G401.6 (cell line): ENCODE measurements around the gene APOBR.
"Not testable (repeated sequence)": the region's sequence is repeated elsewhere in the genome, so short reads cannot be mapped to it uniquely, and the experiment has no call there.

Experiments used
- FAIRE-seq: peaks from 2 replicates; lab custom pipeline; 2012; peaks lifted over from hg19 to GRCh38; lab: Jason Lieb, UNC

The APOBR gene

GRCh38 chr16:28528463-28528867 is 34.0 kb downstream of the APOBR start:
- FAIRE-seq = no peak

DNA sequence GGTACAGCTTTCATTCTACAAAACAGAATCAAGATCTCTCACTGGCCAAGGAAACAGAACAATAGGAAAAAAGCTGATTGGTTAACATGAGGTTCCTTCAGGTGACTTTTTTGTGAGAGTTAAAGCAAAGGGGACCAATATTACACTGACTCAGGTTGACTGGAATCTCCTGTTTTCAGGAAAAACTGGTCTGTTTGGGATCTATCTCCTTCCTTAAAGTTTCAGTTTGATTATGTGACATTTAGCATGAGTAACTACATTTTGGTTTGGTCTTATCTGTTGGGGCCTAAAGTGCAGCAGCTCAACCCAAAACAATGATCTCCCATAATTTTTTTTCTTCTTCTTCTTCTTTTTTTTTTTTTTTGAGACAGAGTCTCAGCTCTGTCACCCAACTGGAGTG is 34.7 kb downstream of the APOBR start:
- no peak for FAIRE-seq

DNA sequence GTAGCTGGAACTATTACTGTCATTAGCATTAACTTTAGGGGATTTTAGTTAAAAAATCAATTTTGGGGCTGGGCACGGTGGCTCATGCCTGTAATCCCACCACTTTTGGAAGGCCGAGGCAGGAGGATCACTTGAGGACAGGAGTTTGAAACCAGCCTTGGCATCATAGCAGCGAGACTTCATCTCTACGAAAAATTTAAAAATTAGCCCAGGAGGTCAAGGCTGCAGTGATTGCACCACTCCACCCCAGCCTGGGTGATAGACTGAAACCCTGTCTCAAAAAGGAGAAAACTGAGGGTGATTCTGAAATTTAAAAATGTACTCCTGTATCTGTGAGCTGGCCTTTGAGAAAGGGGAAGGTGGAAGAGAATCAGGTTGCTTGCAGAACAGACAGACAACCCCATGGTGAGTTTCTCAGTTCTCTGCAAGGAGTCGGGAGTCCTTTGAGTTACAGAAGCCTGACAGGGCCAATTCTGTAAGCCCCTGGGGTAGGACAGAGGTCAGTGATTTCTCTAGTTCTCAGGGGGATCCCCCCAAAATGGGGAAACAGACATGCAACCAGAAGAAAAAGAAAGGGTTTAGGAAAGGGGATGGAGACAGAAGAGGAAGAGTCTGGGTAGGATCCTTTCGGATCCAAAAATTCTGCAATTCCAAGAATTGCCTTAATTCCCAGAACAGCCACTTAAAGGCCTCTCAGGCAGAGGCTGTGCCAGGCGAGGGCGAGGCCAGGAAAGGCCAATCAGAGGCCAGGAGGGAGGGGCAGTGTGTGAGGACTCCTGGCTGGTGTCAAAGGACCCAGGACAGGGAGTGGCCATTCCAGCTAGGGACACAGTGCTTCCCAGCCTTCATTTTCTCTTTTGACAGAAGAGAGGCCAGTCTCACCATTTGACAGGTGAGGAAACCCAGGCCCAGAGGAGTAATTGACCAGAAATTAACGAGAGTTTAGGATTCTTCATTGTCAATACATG is 37.6 kb downstream of the APOBR start:
- peak; percentile 93 for FAIRE-seq

DNA sequence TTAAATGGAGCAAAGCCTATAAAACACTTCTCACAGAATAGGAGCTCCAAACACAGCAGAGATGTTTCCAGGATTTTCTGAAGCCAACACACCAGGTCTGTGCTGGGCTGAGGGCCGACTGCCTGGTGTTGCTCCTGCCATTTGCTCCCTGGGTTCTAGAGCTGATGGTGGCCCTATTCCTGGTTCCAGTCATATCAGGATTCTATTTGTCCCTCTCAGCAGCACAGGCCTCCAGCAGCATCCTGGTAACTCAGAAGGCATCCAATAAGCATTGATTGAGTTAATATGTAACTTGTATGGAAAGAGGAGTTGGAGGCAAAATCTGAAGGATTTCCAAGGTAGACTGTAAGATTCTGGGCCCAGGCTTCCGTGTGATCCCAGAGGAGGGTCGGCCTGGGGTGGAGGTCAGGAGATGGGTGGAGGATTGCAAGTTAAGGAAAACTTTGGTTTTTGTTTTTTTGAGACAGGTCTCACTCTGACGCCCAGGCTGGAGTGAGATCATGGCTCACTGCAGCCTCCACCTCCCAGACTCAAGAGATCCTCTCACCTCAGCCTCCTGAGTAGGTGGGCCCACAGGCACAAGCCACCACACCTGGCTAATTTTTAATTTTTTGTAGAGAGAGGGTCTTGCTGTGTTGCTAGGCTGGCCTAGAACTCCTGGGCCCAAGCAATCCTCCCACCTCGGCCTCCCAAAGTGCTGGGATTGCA is 38.7 kb downstream of the APOBR start:
- no peak for FAIRE-seq

DNA sequence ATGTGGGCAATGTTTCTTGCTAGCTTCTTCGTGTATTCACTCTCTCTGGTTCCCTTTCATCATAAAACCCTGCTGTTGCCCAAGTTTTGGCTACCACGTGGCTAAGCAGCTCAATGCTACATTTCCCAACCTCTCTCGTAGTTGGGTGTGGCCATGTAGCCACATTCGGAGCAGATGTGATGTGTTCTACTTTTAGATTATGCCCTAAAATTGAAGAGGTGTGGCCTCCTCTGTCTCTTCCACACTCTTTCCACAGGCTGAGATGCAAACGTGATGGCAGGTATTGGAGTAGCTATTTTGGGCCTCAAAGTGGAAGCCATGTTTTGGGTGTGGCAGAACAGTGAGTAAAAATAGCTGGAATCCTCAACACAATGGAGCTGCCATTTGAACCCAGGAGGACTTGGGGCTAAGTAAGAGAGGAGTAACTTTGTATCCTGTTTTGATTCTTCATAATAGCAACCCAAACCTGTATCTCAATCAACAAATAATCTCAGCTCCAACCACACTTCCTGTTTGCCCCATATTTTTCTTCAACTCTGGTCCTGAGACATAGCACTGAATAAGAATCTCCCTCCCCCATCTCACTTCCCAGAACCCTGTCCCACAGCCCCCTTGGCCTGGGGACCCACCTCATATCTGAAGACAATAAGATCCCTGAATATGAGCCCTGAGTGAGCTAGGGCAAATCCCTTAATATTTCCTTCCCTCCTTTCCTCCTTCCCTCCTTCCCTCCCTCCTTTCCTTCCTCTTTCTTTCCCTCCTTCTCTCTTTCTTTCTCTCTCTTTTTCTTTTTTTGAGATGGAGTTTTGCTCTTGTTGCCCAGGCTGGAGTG is 40.3 kb downstream of the APOBR start:
- peak; percentile 71 for FAIRE-seq

DNA sequence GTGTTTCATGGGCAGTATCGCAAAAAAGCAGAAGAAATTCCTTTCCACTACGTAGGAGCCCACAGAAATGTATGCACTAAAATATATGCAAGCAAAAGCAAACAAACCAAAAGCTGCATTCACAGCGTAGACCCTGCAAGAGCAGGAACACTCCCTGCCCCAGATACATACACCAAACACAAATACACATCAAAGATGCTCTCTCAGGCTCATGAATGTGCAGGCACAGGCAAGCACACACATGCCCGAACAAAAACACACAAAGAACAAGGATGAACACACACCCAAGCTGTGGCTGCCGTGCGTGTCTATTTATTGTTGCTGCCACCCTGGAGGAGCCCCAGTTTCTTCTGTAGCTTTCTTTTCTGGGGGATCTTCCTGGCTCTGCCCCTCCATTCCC is 42.6 kb downstream of the APOBR start:
- FAIRE-seq = no peak

GRCh38 chr16:28537964-28538732 is 43.7 kb downstream of the APOBR start:
- FAIRE-seq = no peak

DNA sequence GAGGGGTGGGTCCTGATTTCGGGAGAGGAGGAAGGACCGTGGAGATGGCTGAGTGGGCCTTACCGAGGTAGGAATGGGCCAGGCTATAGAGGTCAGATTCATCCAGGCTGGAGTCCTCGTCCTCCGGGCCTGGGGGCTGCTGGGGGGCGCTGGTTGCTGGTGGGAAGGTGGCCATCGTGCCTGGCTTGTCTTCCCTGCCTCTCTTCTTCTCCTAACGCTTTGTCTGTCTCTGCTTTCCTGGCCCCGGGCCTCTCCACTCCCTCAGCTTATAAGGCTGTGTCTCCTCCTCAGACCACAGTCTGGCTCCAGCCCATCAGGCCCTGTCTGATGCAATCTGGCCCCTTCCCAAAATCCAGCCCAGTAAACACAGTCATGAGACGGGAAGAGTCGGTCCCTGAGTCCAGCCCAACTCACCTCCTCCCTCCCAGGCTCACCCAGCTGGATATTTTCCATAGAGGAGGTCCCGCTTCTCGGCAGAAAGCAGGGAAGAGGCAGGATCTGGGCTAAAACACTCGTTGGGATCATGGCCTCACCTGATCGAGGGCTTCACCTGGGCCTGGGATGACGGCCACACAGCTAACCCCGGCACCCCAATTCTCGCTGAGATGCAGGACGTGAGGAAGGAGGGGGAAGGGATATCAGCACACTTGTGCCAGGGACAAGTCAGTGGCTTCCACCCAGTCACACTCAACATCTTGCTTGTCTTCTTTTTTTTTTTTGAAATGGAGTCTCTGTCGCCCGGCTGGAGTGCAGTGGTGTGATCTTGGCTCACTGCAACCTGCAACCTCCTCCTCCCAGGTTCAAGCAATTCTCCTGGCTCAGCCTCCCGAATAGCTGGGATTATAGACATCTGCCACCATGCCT is 44.5 kb downstream of the APOBR start, which contains the start of gene NUPR1:
NUPR1 (minus strand) TSS at position 242 of the 864 bp plus-strand sequence; CDS start at position 175, 67 bp downstream.
- FAIRE-seq = peak; percentile 95

DNA sequence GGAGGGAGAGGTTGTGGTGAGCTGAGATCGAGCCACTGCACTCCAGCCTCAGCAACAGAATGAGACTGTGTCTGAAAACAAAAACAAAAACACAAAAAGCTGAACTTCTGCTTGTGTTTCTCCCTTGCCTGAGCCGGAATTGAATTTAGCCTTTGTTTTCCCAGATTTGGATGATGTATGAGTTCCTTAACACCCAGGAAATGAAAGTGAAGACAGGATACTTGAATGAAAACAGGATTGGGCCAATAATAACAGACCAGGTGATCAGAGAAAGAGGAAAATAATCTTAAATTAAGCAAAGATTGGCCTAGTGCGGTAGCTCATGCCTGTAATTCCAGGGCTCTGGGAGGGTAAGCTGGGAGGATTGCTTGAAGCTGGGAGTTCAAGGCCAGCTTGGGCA is 45.9 kb downstream of the APOBR start:
- no peak for FAIRE-seq

DNA sequence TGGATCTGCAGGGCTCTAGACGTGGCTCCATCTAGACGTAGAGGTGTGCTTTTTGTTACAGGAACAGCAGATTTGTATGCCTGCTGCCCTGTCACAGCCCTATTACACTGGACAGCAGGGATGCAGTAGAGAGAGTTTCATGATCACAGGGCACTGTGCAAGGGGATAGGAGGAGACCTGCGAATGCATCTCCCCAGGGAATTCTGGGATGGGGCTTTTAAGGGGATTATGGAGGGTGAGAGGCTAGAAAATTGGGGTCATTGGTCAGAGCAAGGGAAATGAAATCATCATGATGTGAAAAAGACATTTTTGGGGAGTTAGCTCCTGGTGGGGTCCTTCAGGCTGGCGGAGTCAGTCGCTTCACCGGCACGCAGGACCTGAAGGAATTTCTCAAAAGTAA is 48.2 kb downstream of the APOBR start:
- no peak for FAIRE-seq

GRCh38 chr16:28543072-28543471 is 48.6 kb downstream of the APOBR start:
- FAIRE-seq = no peak

DNA sequence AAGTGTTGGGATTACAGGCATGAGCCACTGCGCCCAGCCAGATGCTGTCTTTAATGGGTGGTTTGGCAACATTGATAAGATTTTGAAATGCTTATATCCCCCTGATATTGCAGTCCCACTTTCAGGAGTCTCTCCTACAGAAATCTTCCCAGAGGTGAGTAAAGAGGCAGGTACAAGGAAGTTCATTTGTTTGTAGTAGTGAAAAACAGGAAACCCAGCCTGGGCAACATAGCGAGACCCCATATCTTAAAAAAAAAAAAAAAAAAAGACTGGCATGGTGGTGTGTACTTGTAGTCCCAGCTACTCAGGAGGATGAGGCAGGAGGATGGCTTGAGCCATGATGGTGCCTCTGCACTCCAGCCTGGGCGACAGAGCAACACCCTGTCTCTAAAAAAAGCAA is 50.6 kb downstream of the APOBR start:
- no peak for FAIRE-seq

DNA sequence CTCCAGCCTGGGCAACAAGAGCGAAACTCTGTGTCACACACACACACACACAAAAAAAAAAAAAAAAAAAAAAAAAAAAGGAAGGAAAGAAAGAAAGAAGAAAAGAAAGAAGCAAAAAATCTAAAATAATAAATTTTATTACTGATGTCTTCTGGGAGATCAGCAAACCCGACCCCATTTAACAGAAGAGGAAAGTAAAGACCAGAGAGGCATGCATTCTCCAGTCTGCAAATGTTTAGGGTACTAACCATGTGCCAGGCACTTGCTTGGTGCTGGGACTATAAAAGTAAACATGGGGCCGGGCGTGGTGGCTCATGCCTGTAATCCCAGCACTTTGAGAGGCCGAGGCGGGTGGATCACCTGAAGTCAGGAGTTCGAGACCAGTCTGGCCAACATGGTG is 51.5 kb downstream of the APOBR start:
- FAIRE-seq = not testable (repeated sequence)

GRCh38 chr16:28546626-28547025 is 52.2 kb downstream of the APOBR start:
- no peak for FAIRE-seq

DNA sequence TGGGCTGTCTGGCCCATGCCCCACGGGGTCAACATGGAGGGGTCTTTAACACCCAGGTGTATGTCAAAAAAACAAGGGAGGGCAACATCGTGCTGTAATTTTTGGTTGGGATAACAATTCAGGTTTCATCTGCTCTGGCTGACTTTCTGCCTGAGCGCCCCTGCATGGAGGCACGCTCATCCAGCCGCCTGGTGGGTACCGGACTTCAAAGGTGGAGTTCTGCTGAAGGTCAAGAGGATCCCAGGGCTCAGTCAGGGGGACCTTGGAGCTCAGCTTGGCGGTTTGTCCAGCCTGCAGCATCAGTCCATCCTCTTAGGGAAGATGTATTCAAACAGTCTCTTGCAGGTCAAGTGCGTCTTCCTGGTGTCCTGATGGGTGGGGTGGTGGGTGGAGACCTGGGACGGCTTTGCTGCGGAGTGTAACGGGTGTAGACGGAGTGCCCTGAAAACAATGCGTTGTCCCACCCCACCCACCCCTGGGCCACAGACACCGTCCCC is 53.9 kb downstream of the APOBR start:
- no peak for FAIRE-seq
